HCT116 (cell line): Measurements from ENCODE around the gene FAM171A1. TPM values are rescaled to one million over a fixed set of nuclear protein-coding genes. Genes with fewer than 3 reads are reported as not detected.
A peak's percentile ranks its signal among the peaks of the same experiment; 100 is the strongest.

Experiments used
- ATAC-seq: fragments of 200-7000 bp; cut with Tn5 transposase; 2 replicates; pipeline ENCODE4 v1.9.1; 2020; ENCODE audit warnings: mild to moderate bottlenecking, moderate library complexity
- BruUV-seq: library from RNA; stranded (reverse); fragments of 400-500 nt; replicated peaks from 2 replicates; lab custom pipeline; 2021; lab: Mats Ljungman, UMichigan
- CTCF ChIA-PET: fragments of 300-600 bp; sonication (Branson Sonifier 250); formaldehyde crosslinking; loops from one replicate; lab custom pipeline; 2021; ENCODE audit warnings: antibody characterized with exemption; lab: Charles Lee
- POLR2A ChIA-PET: fragments of 300-600, 350-600 bp; sonication (Branson Sonifier 250); formaldehyde crosslinking; loops from one replicate; lab custom pipeline; 2021; ENCODE audit warnings: antibody characterized with exemption; lab: Charles Lee
- RAD21 ChIA-PET, 2 experiments: fragments of 300-600 bp; sonication (Branson Sonifier 250); formaldehyde crosslinking; loops; one replicate each; lab custom pipeline; 2023; ENCODE audit warnings: low total read pairs in 2 of 2; ENCODE audit not compliant: uncharacterized antibody in 2 of 2, unreplicated experiment in 2 of 2, low non-redundant PET in 1 of 2; lab: Charles Lee
- DNase-seq: peaks from one replicate; pipeline ENCODE4 v3.0.0-alpha.2; 2010; ENCODE audit warnings: low read depth, low spot score
- H2AFZ ChIP-seq: fragments of 200-600 bp; shearing (Covaris generic), sonication (generic); 2 replicates; pipeline ENCODE4 v1.6.1; 2017; ENCODE audit warnings: low read depth, mixed run types, mixed read lengths, antibody characterized with exemption, low read length; ENCODE audit not compliant: poor library complexity, severe bottlenecking
- H3K27ac ChIP-seq: 2 replicates; pipeline ENCODE4 v1.5.1; 2012; ENCODE audit warnings: low read depth, low read length
- H3K27me3 ChIP-seq: fragments of 200-600 bp; sonication (generic); 2 replicates; pipeline ENCODE4 v1.6.1; 2016; ENCODE audit warnings: mixed run types, low read length, mixed read lengths; ENCODE audit not compliant: insufficient read depth
- H3K36me3 ChIP-seq, 2 experiments: fragments of 200-500 bp in 1 of 2; fragments of 200-600 bp in 1 of 2; sonication (Bioruptor generic) in 1 of 2; sonication (generic) in 1 of 2; 2 replicates each; pipeline versions ENCODE4 v1.5.1 to v1.6.1; 2014 to 2016; ENCODE audit warnings: low read length in 2 of 2, inconsistent platforms in 1 of 2, mixed read lengths in 1 of 2, mixed run types in 1 of 2; ENCODE audit not compliant: insufficient read depth in 2 of 2, control insufficient read depth in 1 of 2
- H3K4me1 ChIP-seq, 2 experiments: fragments of 200-600 bp in 1 of 2; sonication (generic) in 1 of 2; 2 replicates each; pipeline versions ENCODE4 v1.5.1 to v1.6.1; 2012 to 2017; ENCODE audit warnings: low read length in 2 of 2, inconsistent platforms in 1 of 2, mild to moderate bottlenecking in 1 of 2, mixed read lengths in 1 of 2, mixed run types in 1 of 2, moderate library complexity in 1 of 2; ENCODE audit not compliant: insufficient read depth in 2 of 2, control insufficient read depth in 1 of 2
- H3K4me2 ChIP-seq: fragments of 200-600 bp; sonication (generic); 2 replicates; pipeline ENCODE4 v1.6.1; 2017; ENCODE audit warnings: mixed run types, low read length, mixed read lengths
- H3K4me3 ChIP-seq, 2 experiments: fragments of 200-600 bp in 1 of 2; sonication (generic) in 1 of 2; replicated peaks in 1 of 2; 2 replicates each; pipeline ENCODE4 v1.5.1; 2011 to 2016; ENCODE audit warnings: low read length in 2 of 2, control low read depth in 1 of 2, low read depth in 1 of 2, mild to moderate bottlenecking in 1 of 2, mixed read lengths in 1 of 2, mixed run types in 1 of 2
- H3K79me2 ChIP-seq: fragments of 200-600 bp; sonication (generic); 2 replicates; pipeline ENCODE4 v1.6.1; 2017; ENCODE audit warnings: mild to moderate bottlenecking, mixed run types, low read length, moderate library complexity, mixed read lengths; ENCODE audit not compliant: insufficient read depth
- H3K9ac ChIP-seq: fragments of 200-600 bp; sonication (generic); 2 replicates; pipeline ENCODE4 v1.6.1; 2016; ENCODE audit warnings: low read length, mixed read lengths
- H3K9me2 ChIP-seq: fragments of 200-600 bp; sonication (generic), shearing (Covaris generic); 2 replicates; pipeline ENCODE4 v1.6.1; 2017; ENCODE audit warnings: mixed run types, mild to moderate bottlenecking, moderate library complexity; ENCODE audit not compliant: insufficient read depth
- H3K9me3 ChIP-seq, 2 experiments: fragments of 200-500 bp in 1 of 2; fragments of 200-600 bp in 1 of 2; sonication (Bioruptor generic) in 1 of 2; sonication (generic) in 1 of 2; 2 replicates each; pipeline ENCODE4 v1.6.1; 2014 to 2017; ENCODE audit warnings: low read length in 2 of 2, mixed read lengths in 2 of 2, inconsistent platforms in 1 of 2, low read depth in 1 of 2, mild to moderate bottlenecking in 1 of 2, mixed run types in 1 of 2, moderate library complexity in 1 of 2; ENCODE audit not compliant: control insufficient read depth in 1 of 2, insufficient read depth in 1 of 2
- H4K20me1 ChIP-seq: fragments of 200-600 bp; sonication (generic), shearing (Covaris generic); 2 replicates; pipeline ENCODE4 v1.6.1; 2017; ENCODE audit warnings: mixed run types, mild to moderate bottlenecking, moderate library complexity; ENCODE audit not compliant: insufficient read depth
- CBX3 ChIP-seq: IDR thresholded peaks from 2 replicates; pipeline ENCODE4 v1.6.1; 2012; ENCODE audit warnings: low read depth
- CEBPB ChIP-seq: IDR thresholded peaks from 2 replicates; pipeline ENCODE4 v1.6.1; 2012; ENCODE audit warnings: low read depth
- ELF1 ChIP-seq: IDR thresholded peaks from 2 replicates; pipeline ENCODE4 v1.6.1; 2012; ENCODE audit warnings: low read depth, borderline replicate concordance
- FOSL1 ChIP-seq: IDR thresholded peaks from 2 replicates; pipeline ENCODE4 v1.6.1; 2012; ENCODE audit warnings: low read depth
- JUND ChIP-seq: IDR thresholded peaks from 2 replicates; pipeline ENCODE4 v1.6.1; 2012
- ZNF274 ChIP-seq: fragments of 200-500 bp; sonication (Bioruptor generic); IDR thresholded peaks from 2 replicates; pipeline ENCODE4 v1.6.1; 2014; ENCODE audit warnings: mild to moderate bottlenecking, low read depth, low read length, inconsistent platforms
- intact Hi-C: fragments of 100-400 bp; cut with micrococcal nuclease; formaldehyde crosslinking; loops from 2 replicates; pipeline ENCODE4 v1.10.0; 2022
- total RNA-seq: library from RNA; stranded (reverse); gene quantifications from one replicate; pipeline ENCODE4 v1.2.1, GENCODE V29; 2021; ENCODE audit not compliant: unreplicated experiment

The FAM171A1 gene
- total RNA-seq, 1 experiment from 2014 or later, result 32.5 TPM

GRCh38 chr10:15344876-15345285 is 26.2 kb downstream of the FAM171A1 start:
- intact Hi-C loops, result no loop called here
- Histone ChIP-seq H3K4me3 (no peak overlapping the region), H2AFZ (no peak overlapping the region), H3K79me2 (peaks cover 83% of the 10 kb centered on the region), H3K4me1 (peaks cover 0 to 8% of the 10 kb centered on the region in 2 experiments; a peak in 1 of 4 replicates), H3K4me2 (0 out of 2 replicates have a peak overlapping the region, but pooled peaks have one; percentile 3), H3K9ac (no peak overlapping the region), H3K9me3 (no peaks in the 10 kb centered on the region), H3K27ac (no peak overlapping the region), H4K20me1 (no peaks in the 10 kb centered on the region), H3K27me3 (no peaks in the 10 kb centered on the region), H3K9me2 (no peaks in the 10 kb centered on the region), H3K36me3 (no peaks in the 10 kb centered on the region)
- no TSS peak for BruUV-seq
- no peak; the same call in 1 of the 2 replicates for ATAC-seq
- CTCF ChIA-PET, result no interaction called here
- POLR2A ChIA-PET, result no interaction called here
- peak; percentile 70; the same call in 1 of the 2 replicates for TF ChIP-seq CEBPB
- TF ChIP-seq CBX3, result no peak
- no peak for TF ChIP-seq ELF1
- no peak for TF ChIP-seq ZNF274
- no peak for DNase-seq
- RAD21 ChIA-PET, result no interaction called here

DNA sequence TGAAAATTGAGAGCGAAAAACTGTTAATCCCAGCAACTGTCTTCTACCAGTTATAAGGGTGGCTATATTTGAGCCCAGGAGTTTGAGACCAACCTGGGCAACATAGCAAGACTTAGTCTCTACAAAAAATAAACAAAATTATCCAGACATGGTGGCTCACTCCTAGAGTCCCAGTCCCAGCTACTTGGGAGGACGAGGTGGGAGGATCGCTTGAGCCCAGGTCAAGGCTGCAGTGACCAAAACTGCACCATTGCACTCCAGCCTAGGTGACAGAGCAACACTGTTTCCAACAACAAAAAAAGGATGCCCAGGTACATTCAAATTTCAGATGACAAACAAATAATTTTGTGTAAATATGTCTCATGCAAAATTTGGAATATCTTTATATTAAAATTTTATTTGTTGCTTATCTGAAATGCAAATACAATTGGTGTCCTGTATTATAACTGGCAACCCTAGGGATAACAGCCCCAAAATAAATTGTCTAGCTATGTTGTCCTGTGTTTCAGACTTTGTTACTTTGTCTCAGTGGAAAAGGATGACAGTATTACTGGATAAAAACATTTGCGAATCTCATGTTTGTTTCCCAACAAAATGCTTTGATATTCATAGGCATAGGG is 26.7 kb downstream of the FAM171A1 start:
- POLR2A ChIA-PET, result no interaction called here
- Histone ChIP-seq H2AFZ (no peak overlapping the region), H3K9ac (no peak overlapping the region), H3K4me1 (peaks cover 0 to 8% of the 10 kb centered on the region in 2 experiments; a peak in 1 of 4 replicates), H3K27ac (no peak overlapping the region), H3K79me2 (peaks cover 78% of the 10 kb centered on the region), H3K4me2 (no peak overlapping the region), H4K20me1 (no peaks in the 10 kb centered on the region), H3K9me2 (no peaks in the 10 kb centered on the region), H3K27me3 (no peaks in the 10 kb centered on the region)
- CTCF ChIA-PET, result no interaction called here
- ATAC-seq (no peak), DNase-seq (no peak)
- BruUV-seq, result no TSS peak
- no peak for TF ChIP-seq FOSL1
- TF ChIP-seq JUND, result no peak
- no peak for TF ChIP-seq ELF1
- no peak for TF ChIP-seq ZNF274
- TF ChIP-seq CBX3, result no peak
- TF ChIP-seq, all 23 proteins: peak for 0
- RAD21 ChIA-PET, result no interaction called here
- Histone ChIP-seq H3K36me3 (no peaks in the 10 kb centered on the region), H3K4me3 (no peak overlapping the region), H3K9me3 (no peaks in the 10 kb centered on the region)
- intact Hi-C loops, result no loop called here
